H1 (cell line): ENCODE data around the gene SHANK2. TPM values are rescaled to one million over a fixed set of nuclear protein-coding genes. Genes with fewer than 3 reads are reported as not detected.

Source experiments
- CTCF ChIA-PET: fragments of 300-600 bp; sonication (Branson Sonifier 250); formaldehyde crosslinking; loops from one replicate; lab custom pipeline; 2021; ENCODE audit not compliant: partially characterized antibody; lab: Charles Lee
- POLR2A ChIA-PET: fragments of 300-600 bp; sonication (Branson Sonifier 250); formaldehyde crosslinking; loops from one replicate; lab custom pipeline; 2021; ENCODE audit warnings: inconsistent platforms; ENCODE audit not compliant: partially characterized antibody; lab: Charles Lee
- DNase-seq, 2 experiments: peaks; one replicate each; pipeline versions ENCODE4 v3.0.0 to v3.0.0-alpha.2; 2010 to 2022; ENCODE audit warnings: low spot score in 2 of 2, low read depth in 1 of 2, mixed read lengths in 1 of 2
- FAIRE-seq: peaks from 2 replicates; lab custom pipeline; 2011; peaks lifted over from hg19 to GRCh38; lab: Jason Lieb, UNC
- H2AFZ ChIP-seq: 2 replicates; pipeline ENCODE4 v1.8.1; 2012; ENCODE audit warnings: low read length, inconsistent platforms
- H2AK5ac ChIP-seq: 2 replicates; pipeline ENCODE4 v1.6.1; 2013; ENCODE audit warnings: low read depth, low read length
- H2BK120ac ChIP-seq: replicated peaks from 2 replicates; pipeline ENCODE3; 2013; ENCODE audit warnings: low read depth, low read length, inconsistent platforms
- H2BK12ac ChIP-seq: 2 replicates; pipeline ENCODE4 v1.6.1; 2013; ENCODE audit warnings: low read depth, low read length
- H2BK15ac ChIP-seq: 2 replicates; pipeline ENCODE4 v1.6.1; 2013; ENCODE audit warnings: low read length
- H2BK20ac ChIP-seq: 2 replicates; pipeline ENCODE4 v1.6.1; 2013; ENCODE audit warnings: low read length
- H2BK5ac ChIP-seq: 2 replicates; pipeline ENCODE4 v1.6.1; 2013; ENCODE audit warnings: low read depth, low read length
- H3K14ac ChIP-seq: 2 replicates; pipeline ENCODE4 v1.6.1; 2013; ENCODE audit warnings: inconsistent platforms; ENCODE audit not compliant: insufficient read length
- H3K18ac ChIP-seq: 2 replicates; pipeline ENCODE4 v1.6.1; 2013; ENCODE audit warnings: low read length; ENCODE audit errors: extremely low read depth
- H3K23ac ChIP-seq: 2 replicates; pipeline ENCODE4 v1.6.1; 2013; ENCODE audit warnings: inconsistent platforms; ENCODE audit not compliant: insufficient read length
- H3K23me2 ChIP-seq: 2 replicates; pipeline ENCODE4 v1.6.1; 2013; ENCODE audit warnings: low read depth, low read length
- H3K27ac ChIP-seq: 2 replicates; pipeline ENCODE4 v1.6.1; 2011; ENCODE audit warnings: low read depth, low read length, inconsistent platforms
- H3K27me3 ChIP-seq, 4 experiments: replicated peaks in 1 of 4; 1 replicate in 1 of 4; 2 replicates in 3 of 4; pipeline versions ENCODE4 v1.6.1 to v1.8.1; 2011 to 2013; ENCODE audit warnings: low read length in 3 of 4, mild to moderate bottlenecking in 3 of 4, inconsistent platforms in 2 of 4, mixed read lengths in 2 of 4, moderate library complexity in 1 of 4; ENCODE audit not compliant: control insufficient read depth in 3 of 4, insufficient read depth in 3 of 4; ENCODE audit errors: extremely low read depth in 1 of 4
- H3K36me3 ChIP-seq, 4 experiments: 2 replicates each; pipeline versions ENCODE4 v1.6.1 to v1.8.1; 2011 to 2013; ENCODE audit warnings: mild to moderate bottlenecking in 4 of 4, low read length in 3 of 4, moderate library complexity in 2 of 4, control low read depth in 1 of 4, inconsistent platforms in 1 of 4; ENCODE audit not compliant: insufficient read depth in 4 of 4, control insufficient read depth in 2 of 4
- H3K4ac ChIP-seq: replicated peaks from 2 replicates; pipeline ENCODE3; 2013; ENCODE audit warnings: low read length, low read depth, mixed read lengths, inconsistent platforms; ENCODE audit not compliant: insufficient read length
- H3K4me1 ChIP-seq, 4 experiments: replicated peaks in 1 of 4; 1 replicate in 1 of 4; 2 replicates in 3 of 4; pipeline versions ENCODE4 v1.6.1 to v1.8.1; 2011 to 2013; ENCODE audit warnings: low read length in 3 of 4, inconsistent platforms in 2 of 4, mixed read lengths in 1 of 4; ENCODE audit not compliant: insufficient read depth in 4 of 4, control insufficient read depth in 3 of 4
- H3K4me2 ChIP-seq, 2 experiments: 2 replicates each; pipeline versions ENCODE4 v1.6.1 to v1.8.1; 2011 to 2013; ENCODE audit warnings: low read depth in 2 of 2, low read length in 2 of 2, control low read depth in 1 of 2, inconsistent platforms in 1 of 2, mild to moderate bottlenecking in 1 of 2; ENCODE audit not compliant: insufficient read depth in 1 of 2
- H3K4me3 ChIP-seq, 4 experiments: fragments of 200-600, 300-600 bp in 1 of 4; sonication (generic), shearing (Covaris generic), sonication (Bioruptor Twin) in 1 of 4; 2 replicates each; pipeline versions ENCODE4 v1.5.1 to v1.8.1; 2011 to 2016; ENCODE audit warnings: low read length in 4 of 4, low read depth in 3 of 4, control low read depth in 2 of 4, inconsistent platforms in 2 of 4, mild to moderate bottlenecking in 2 of 4, mixed read lengths in 1 of 4, moderate library complexity in 1 of 4; ENCODE audit not compliant: insufficient read depth in 2 of 4; ENCODE audit errors: extremely low read depth in 1 of 4
- H3K56ac ChIP-seq: replicated peaks from 2 replicates; pipeline ENCODE3; 2013; ENCODE audit warnings: low read depth, mild to moderate bottlenecking, mixed read lengths, low read length, inconsistent platforms; ENCODE audit not compliant: insufficient read length
- H3K79me1 ChIP-seq: 2 replicates; pipeline ENCODE4 v1.6.1; 2013; ENCODE audit warnings: low read depth, low read length, control low read depth
- H3K79me2 ChIP-seq, 2 experiments: 2 replicates each; pipeline versions ENCODE4 v1.6.1 to v1.8.1; 2012 to 2013; ENCODE audit warnings: low read length in 2 of 2, mild to moderate bottlenecking in 2 of 2, inconsistent platforms in 1 of 2; ENCODE audit not compliant: insufficient read depth in 2 of 2, control insufficient read depth in 1 of 2
- H3K9ac ChIP-seq, 4 experiments: replicated peaks in 1 of 4; 1 replicate in 1 of 4; 2 replicates in 3 of 4; pipeline versions ENCODE4 v1.6.1 to v1.8.1; 2011 to 2013; ENCODE audit warnings: low read depth in 3 of 4, low read length in 3 of 4, control low read depth in 2 of 4, mild to moderate bottlenecking in 2 of 4, moderate library complexity in 2 of 4, inconsistent platforms in 1 of 4; ENCODE audit errors: extremely low read depth in 1 of 4
- H3K9me3 ChIP-seq, 2 experiments: 2 replicates each; pipeline versions ENCODE4 v1.6.1 to v1.8.1; 2012 to 2013; ENCODE audit warnings: mild to moderate bottlenecking in 2 of 2, moderate library complexity in 2 of 2, control low read depth in 1 of 2, inconsistent platforms in 1 of 2, low read depth in 1 of 2, low read length in 1 of 2, mixed read lengths in 1 of 2; ENCODE audit not compliant: insufficient read depth in 2 of 2
- H4K20me1 ChIP-seq, 2 experiments: replicated peaks in 1 of 2; 2 replicates each; pipeline versions ENCODE3 to v1.8.1; 2011 to 2013; ENCODE audit warnings: inconsistent platforms in 2 of 2, low read length in 2 of 2, mild to moderate bottlenecking in 1 of 2; ENCODE audit not compliant: insufficient read depth in 2 of 2, control insufficient read depth in 1 of 2
- H4K5ac ChIP-seq: 2 replicates; pipeline ENCODE4 v1.6.1; 2013; ENCODE audit warnings: low read length, low read depth, mixed read lengths, inconsistent platforms; ENCODE audit not compliant: insufficient read length
- H4K8ac ChIP-seq: 2 replicates; pipeline ENCODE4 v1.8.0; 2013; ENCODE audit warnings: mild to moderate bottlenecking, moderate library complexity, low read length, inconsistent platforms; ENCODE audit not compliant: insufficient read depth; ENCODE audit errors: extremely low read depth
- H4K91ac ChIP-seq: replicated peaks from 2 replicates; pipeline ENCODE3; 2013; ENCODE audit warnings: low read length, mixed read lengths, inconsistent platforms; ENCODE audit not compliant: insufficient read length
- CTCF ChIP-seq, 3 experiments: IDR thresholded peaks; 1 replicate in 2 of 3; 2 replicates in 1 of 3; pipeline versions ENCODE4 v1.5.1 to v1.6.1; 2011; ENCODE audit warnings: low read length in 3 of 3, mild to moderate bottlenecking in 3 of 3, inconsistent platforms in 2 of 3, low read depth in 1 of 3, moderate library complexity in 1 of 3; ENCODE audit not compliant: insufficient read depth in 1 of 3; ENCODE audit errors: control extremely low read depth in 1 of 3
- EGR1 ChIP-seq: IDR thresholded peaks from 2 replicates; pipeline ENCODE4 v1.6.1; 2011; ENCODE audit warnings: low read depth, low read length, borderline replicate concordance
- GABPA ChIP-seq: IDR thresholded peaks from 2 replicates; pipeline ENCODE4 v1.6.1; 2011; ENCODE audit warnings: mild to moderate bottlenecking, low read length, moderate library complexity, borderline replicate concordance; ENCODE audit not compliant: insufficient read depth
- HDAC2 ChIP-seq, 2 experiments: fragments of 300-600 bp in 1 of 2; sonication (generic) in 1 of 2; IDR thresholded peaks; 2 replicates each; pipeline ENCODE4 v1.6.1; 2011 to 2012; ENCODE audit warnings: low read depth in 2 of 2, low read length in 2 of 2, mild to moderate bottlenecking in 2 of 2, moderate library complexity in 2 of 2, borderline replicate concordance in 1 of 2, inconsistent platforms in 1 of 2
- KDM4A ChIP-seq: IDR thresholded peaks from one replicate; pipeline ENCODE4 v1.7.1; 2012; ENCODE audit warnings: low read depth, mild to moderate bottlenecking, moderate library complexity, low read length, inconsistent platforms; ENCODE audit not compliant: severe bottlenecking
- NANOG ChIP-seq: IDR thresholded peaks from 2 replicates; pipeline ENCODE4 v1.6.1; 2011; ENCODE audit warnings: low read length, low read depth, mild to moderate bottlenecking, inconsistent platforms; ENCODE audit not compliant: insufficient read depth, poor library complexity, severe bottlenecking
- PHF8 ChIP-seq: fragments of 200-600 bp; sonication (generic); conservative IDR thresholded peaks from 2 replicates; pipeline ENCODE4 v1.7.1; 2012; ENCODE audit warnings: low read depth, mild to moderate bottlenecking, inconsistent platforms, low read length, moderate library complexity
- POLR2AphosphoS5 ChIP-seq: IDR thresholded peaks from 2 replicates; pipeline ENCODE4 v1.6.1; 2011; ENCODE audit warnings: low read depth, low read length
- RAD21 ChIP-seq, 2 experiments: IDR thresholded peaks in 1 of 2; conservative IDR thresholded peaks in 1 of 2; 2 replicates each; pipeline ENCODE4 v1.6.1; 2011; ENCODE audit warnings: low read depth in 2 of 2, low read length in 2 of 2, improper control_type of control experiment in 1 of 2, inconsistent platforms in 1 of 2, mild to moderate bottlenecking in 1 of 2, moderate library complexity in 1 of 2
- SP4 ChIP-seq: IDR thresholded peaks from 2 replicates; pipeline ENCODE4 v1.6.1; 2012; ENCODE audit warnings: low read length, inconsistent platforms
- WGBS, 2 experiments: shearing (Covaris generic) in 1 of 2; methylation state at CpG; one replicate each; pipeline versions ENCODE4 v1.1.6 to v1.1.7; 2013 to 2015; ENCODE audit warnings: low lambda C conversion rate in 2 of 2, mixed read lengths in 2 of 2, inconsistent platforms in 1 of 2, low coverage in 1 of 2, missing lambda C conversion rate in 1 of 2; ENCODE audit not compliant: insufficient replicate concordance in 2 of 2, insufficient coverage in 1 of 2, insufficient read length in 1 of 2; ENCODE audit errors: extremely low coverage in 1 of 2, missing lambda C conversion rate in 1 of 2; 5-methylcytosine and 5-hydroxymethylcytosine counted together
- polyA plus RNA-seq, 7 experiments: library from polyadenylated mRNA; depleted of rRNA in 3 of 7; stranded (reverse) in 5 of 7; unstranded in 2 of 7; fragments of >200 nt in 5 of 7; fragments of 200-250 nt in 2 of 7; gene quantifications; 1 replicate in 5 of 7; 2 replicates in 1 of 7; 4 replicates in 1 of 7; pipeline versions ENCODE4 v1.2.1 to v1.2.3, GENCODE V29; 2011 to 2013; ENCODE audit warnings: missing spikeins in 2 of 7, mixed read lengths in 2 of 7
- total RNA-seq: library from RNA; stranded (reverse); fragmentation: NEBNext Ultra II Directional; extraction: Animal tissue kit (Norgen Biotek cat#: 25700); gene quantifications from 2 replicates; pipeline ENCODE4 v1.2.1, GENCODE V29; 2021

SHANK2 gene
- total and polyA plus RNA-seq, 2 of the 8 experiments (the other 6 are each of a cell fraction or from before 2014, with no cell fraction given), result 10.1 to 54.2 TPM

- Histone ChIP-seq H3K79me1 (peaks cover 27% of the 10 kb centered on the region), H2BK12ac (no peak overlapping the region), H3K56ac (no peak overlapping the region), H3K79me2 (peaks cover 19 to 98% of the 10 kb centered on the region in 2 experiments), H3K18ac (no peak overlapping the region), H3K36me3 (peaks cover 2 to 9% (median 8%) of the 10 kb centered on the region in 4 experiments; a peak in 6 of 8 replicates), H3K9me3 (no peaks in the 10 kb centered on the region), H3K9ac (no peak overlapping the region), H3K14ac (no peak overlapping the region), H4K20me1 (peaks cover 3 to 13% of the 10 kb centered on the region in 2 experiments), H2BK15ac (no peak overlapping the region), H2AFZ (no peak overlapping the region), H3K4me2 (no peak overlapping the region), H4K91ac (no peak overlapping the region), H3K27me3 (no peaks in the 10 kb centered on the region), H3K4me1 (peaks cover 5 to 18% (median 16%) of the 10 kb centered on the region in 4 experiments), H2BK5ac (no peak overlapping the region), H4K8ac (no peak overlapping the region; the same call in 1 of the 2 replicates), H3K27ac (no peak overlapping the region), H3K23ac (no peak overlapping the region), H3K23me2 (no peaks in the 10 kb centered on the region), H4K5ac (no peak overlapping the region), H3K4ac (no peak overlapping the region), H2AK5ac (no peak overlapping the region), H2BK20ac (no peak overlapping the region), H2BK120ac (no peak overlapping the region), H3K4me3 (no peak overlapping the region)
- CTCF ChIA-PET, result interaction anchor here (1.1 to 4.4 kb wide), 4 partner anchors 11 to 152 kb away, joined by 3 to 20 read pairs (median 5); partner anchors contain the start of gene SHANK2
- 79% methylated on average over 7 of the region's 7 CpGs; no CpG with 5 or more reads in 1 of the 2 experiments for WGBS, 2 experiments
- DNase-seq (no peak), FAIRE-seq (no peak)
- POLR2A ChIA-PET, result interaction anchor here (0.9 kb wide), 1 partner anchor 11 kb away, joined by 3 read pairs; no protein-coding TSS in a partner anchor
- no peak for TF ChIP-seq NANOG
- TF ChIP-seq CTCF (IDR thresholded peaks at IDR 0.05; ENCODE audit: control extremely low read depth in 1 of 3, insufficient read depth in 1 of 3, low read depth in 1 of 3, low read length in 3 of 3), result no peak
- TF ChIP-seq PHF8, result no peak
- no peak for TF ChIP-seq POLR2AphosphoS5
- TF ChIP-seq RAD21 (IDR thresholded peaks at IDR 0.05 in 1 of 2, conservative IDR thresholded peaks at IDR 0.05 in 1 of 2; ENCODE audit: low read depth in 2 of 2, low read length in 2 of 2), result no peak
- no peak for TF ChIP-seq HDAC2 (IDR thresholded peaks at IDR 0.05; ENCODE audit: borderline replicate concordance in 1 of 2, low read depth in 2 of 2, low read length in 2 of 2)
- no peak for TF ChIP-seq KDM4A
- TF ChIP-seq EGR1, result no peak
- TF ChIP-seq SP4, result no peak
- TF ChIP-seq GABPA, result no peak
Observed at GRCh38 chr11:71239581-71239980, 12.8 kb downstream of the SHANK2 start.
